Measurements from ENCODE around the gene IARS1.
A peak's percentile ranks its signal among the peaks of the same experiment; 100 is the strongest.

Gene IARS1

GRCh38 chr9:92292338-92293074 lies 991 bp downstream of the IARS1 start:
- Histone ChIP-seq H2AK5ac (ENCODE audit: low read length, severe bottlenecking) (no peak overlapping the region), H3K4ac (ENCODE audit: low read depth in 1 of 2, low read length in 2 of 2) (no peak overlapping the region), H4K91ac (ENCODE audit: low read length) (no peak overlapping the region), H3K36me3 (ENCODE audit: control insufficient read depth in 1 of 2, insufficient read depth in 2 of 2, low read depth in 1 of 2, low read length in 2 of 2) (peaks cover 6 to 49% of the 10 kb centered on the region in 2 experiments), H3K27me3 (ENCODE audit: control insufficient read depth in 1 of 2, insufficient read depth in 1 of 2, low read length in 2 of 2) (no peaks in the 10 kb centered on the region), H3K23ac (ENCODE audit: low read length in 2 of 2) (no peak overlapping the region), H4K8ac (ENCODE audit: low read length) (no peak overlapping the region), H3K9me3 (ENCODE audit: control insufficient read depth, low read length) (no peaks in the 10 kb centered on the region), H3K18ac (ENCODE audit: low read depth in 1 of 2, low read length in 2 of 2) (no peak overlapping the region), H2BK12ac (ENCODE audit: low read length in 2 of 2) (no peak overlapping the region), H3K4me2 (ENCODE audit: low read length, poor library complexity, severe bottlenecking) (peak overlapping the region; percentile 46), H3K27ac (ENCODE audit: low read length, poor library complexity, severe bottlenecking) (no peak overlapping the region), H2BK5ac (ENCODE audit: low read depth, low read length, poor library complexity, severe bottlenecking) (no peak overlapping the region), H3K79me1 (replicated peaks; ENCODE audit: low read length, poor library complexity, severe bottlenecking) (peaks cover 6% of the 10 kb centered on the region), H3K9ac (ENCODE audit: low read length) (peak overlapping the region; percentile 99), H3K4me1 (ENCODE audit: control insufficient read depth, insufficient read depth, low read depth, low read length) (peaks cover 11% of the 10 kb centered on the region), H2AFZ (ENCODE audit: low read depth, low read length) (no peak overlapping the region), H2BK15ac (ENCODE audit: low read depth, poor library complexity, severe bottlenecking) (no peak overlapping the region), H3K14ac (ENCODE audit: low read length in 2 of 2) (no peak overlapping the region), H3K4me3 (ENCODE audit: insufficient read depth in 1 of 2, low read depth in 1 of 2, low read length in 2 of 2) (peak overlapping the region in 1 of 2 experiments; percentile 93), H2BK120ac (ENCODE audit: low read depth, low read length) (no peak overlapping the region)
- 44% methylated on average over 8 of the region's 8 CpGs for WGBS
- DNase-seq = peak; percentile 50

GRCh38 chr9:92291577-92291976 lies 1.9 kb downstream of the IARS1 start:
- Histone ChIP-seq H2BK5ac (ENCODE audit: low read depth, low read length, poor library complexity, severe bottlenecking) (no peak overlapping the region), H2AFZ (ENCODE audit: low read depth, low read length) (no peak overlapping the region), H3K4me2 (ENCODE audit: low read length, poor library complexity, severe bottlenecking) (no peak overlapping the region), H3K79me1 (replicated peaks; ENCODE audit: low read length, poor library complexity, severe bottlenecking) (peaks cover 6% of the 10 kb centered on the region), H3K4me3 (ENCODE audit: insufficient read depth in 1 of 2, low read depth in 1 of 2, low read length in 2 of 2) (peak overlapping the region in 1 of 2 experiments; percentile 93), H2BK15ac (ENCODE audit: low read depth, poor library complexity, severe bottlenecking) (no peak overlapping the region), H3K9me3 (ENCODE audit: control insufficient read depth, low read length) (no peaks in the 10 kb centered on the region), H3K14ac (ENCODE audit: low read length in 2 of 2) (no peak overlapping the region), H3K27ac (ENCODE audit: low read length, poor library complexity, severe bottlenecking) (no peak overlapping the region), H2AK5ac (ENCODE audit: low read length, severe bottlenecking) (no peak overlapping the region), H3K23ac (ENCODE audit: low read length in 2 of 2) (no peak overlapping the region), H3K4ac (ENCODE audit: low read depth in 1 of 2, low read length in 2 of 2) (no peak overlapping the region), H3K4me1 (ENCODE audit: control insufficient read depth, insufficient read depth, low read depth, low read length) (peaks cover 11% of the 10 kb centered on the region), H3K36me3 (ENCODE audit: control insufficient read depth in 1 of 2, insufficient read depth in 2 of 2, low read depth in 1 of 2, low read length in 2 of 2) (peaks cover 3 to 49% of the 10 kb centered on the region in 2 experiments), H4K8ac (ENCODE audit: low read length) (no peak overlapping the region), H2BK12ac (ENCODE audit: low read length in 2 of 2) (no peak overlapping the region), H4K91ac (ENCODE audit: low read length) (no peak overlapping the region), H3K18ac (ENCODE audit: low read depth in 1 of 2, low read length in 2 of 2) (no peak overlapping the region), H3K9ac (ENCODE audit: low read length) (peak overlapping the region; percentile 99), H3K27me3 (ENCODE audit: control insufficient read depth in 1 of 2, insufficient read depth in 1 of 2, low read length in 2 of 2) (no peaks in the 10 kb centered on the region), H2BK120ac (ENCODE audit: low read depth, low read length) (no peak overlapping the region)
- no peak for DNase-seq
- 89% methylated on average over 2 of the region's 2 CpGs for WGBS

- Histone ChIP-seq H2AFZ (ENCODE audit: low read depth, low read length) (no peak overlapping the region), H3K18ac (ENCODE audit: low read depth in 1 of 2, low read length in 2 of 2) (no peak overlapping the region), H4K91ac (ENCODE audit: low read length) (no peak overlapping the region), H3K4ac (ENCODE audit: low read depth in 1 of 2, low read length in 2 of 2) (no peak overlapping the region), H4K8ac (ENCODE audit: low read length) (no peak overlapping the region), H3K4me3 (ENCODE audit: insufficient read depth in 1 of 2, low read depth in 1 of 2, low read length in 2 of 2) (no peak overlapping the region), H3K36me3 (ENCODE audit: control insufficient read depth in 1 of 2, insufficient read depth in 2 of 2, low read depth in 1 of 2, low read length in 2 of 2) (peaks cover 3 to 51% of the 10 kb centered on the region in 2 experiments), H3K23ac (ENCODE audit: low read length in 2 of 2) (no peak overlapping the region), H3K14ac (ENCODE audit: low read length in 2 of 2) (no peak overlapping the region), H2BK12ac (ENCODE audit: low read length in 2 of 2) (no peak overlapping the region), H3K4me2 (ENCODE audit: low read length, poor library complexity, severe bottlenecking) (no peak overlapping the region), H2BK120ac (ENCODE audit: low read depth, low read length) (no peak overlapping the region), H3K9me3 (ENCODE audit: control insufficient read depth, low read length) (no peaks in the 10 kb centered on the region), H3K27me3 (ENCODE audit: control insufficient read depth in 1 of 2, insufficient read depth in 1 of 2, low read length in 2 of 2) (no peaks in the 10 kb centered on the region), H2BK5ac (ENCODE audit: low read depth, low read length, poor library complexity, severe bottlenecking) (no peak overlapping the region), H2AK5ac (ENCODE audit: low read length, severe bottlenecking) (no peak overlapping the region), H3K79me1 (replicated peaks; ENCODE audit: low read length, poor library complexity, severe bottlenecking) (peaks cover 8% of the 10 kb centered on the region), H3K4me1 (ENCODE audit: control insufficient read depth, insufficient read depth, low read depth, low read length) (peaks cover 11% of the 10 kb centered on the region), H2BK15ac (ENCODE audit: low read depth, poor library complexity, severe bottlenecking) (no peak overlapping the region), H3K9ac (ENCODE audit: low read length) (peak overlapping the region; percentile 99), H3K27ac (ENCODE audit: low read length, poor library complexity, severe bottlenecking) (no peak overlapping the region)
- no CpG with 5 or more reads among the region's 1 CpG for WGBS
- no peak for DNase-seq
These were observed 2.6 kb downstream of the IARS1 start for GRCh38 chr9:92290785-92291429.

GRCh38 chr9:92289708-92290390 lies 3.6 kb downstream of the IARS1 start:
- Histone ChIP-seq H2AFZ (ENCODE audit: low read depth, low read length) (no peak overlapping the region), H2BK12ac (ENCODE audit: low read length in 2 of 2) (no peak overlapping the region), H3K4me1 (ENCODE audit: control insufficient read depth, insufficient read depth, low read depth, low read length) (peaks cover 11% of the 10 kb centered on the region), H2BK120ac (ENCODE audit: low read depth, low read length) (no peak overlapping the region), H2BK5ac (ENCODE audit: low read depth, low read length, poor library complexity, severe bottlenecking) (no peak overlapping the region), H3K4ac (ENCODE audit: low read depth in 1 of 2, low read length in 2 of 2) (no peak overlapping the region), H3K4me2 (ENCODE audit: low read length, poor library complexity, severe bottlenecking) (no peak overlapping the region), H3K27me3 (ENCODE audit: control insufficient read depth in 1 of 2, insufficient read depth in 1 of 2, low read length in 2 of 2) (no peaks in the 10 kb centered on the region), H3K4me3 (ENCODE audit: insufficient read depth in 1 of 2, low read depth in 1 of 2, low read length in 2 of 2) (no peak overlapping the region), H4K8ac (ENCODE audit: low read length) (no peak overlapping the region), H3K79me1 (replicated peaks; ENCODE audit: low read length, poor library complexity, severe bottlenecking) (peaks cover 5% of the 10 kb centered on the region), H3K27ac (ENCODE audit: low read length, poor library complexity, severe bottlenecking) (no peak overlapping the region), H4K91ac (ENCODE audit: low read length) (no peak overlapping the region), H3K9ac (ENCODE audit: low read length) (peak overlapping the region; percentile 14), H3K23ac (ENCODE audit: low read length in 2 of 2) (no peak overlapping the region), H3K18ac (ENCODE audit: low read depth in 1 of 2, low read length in 2 of 2) (no peak overlapping the region), H3K36me3 (ENCODE audit: control insufficient read depth in 1 of 2, insufficient read depth in 2 of 2, low read depth in 1 of 2, low read length in 2 of 2) (peaks cover 3 to 62% of the 10 kb centered on the region in 2 experiments), H2BK15ac (ENCODE audit: low read depth, poor library complexity, severe bottlenecking) (no peak overlapping the region), H3K14ac (ENCODE audit: low read length in 2 of 2) (no peak overlapping the region), H2AK5ac (ENCODE audit: low read length, severe bottlenecking) (no peak overlapping the region), H3K9me3 (ENCODE audit: control insufficient read depth, low read length) (no peaks in the 10 kb centered on the region)
- 100% methylated on average over 2 of the region's 5 CpGs for WGBS
- DNase-seq = peak; percentile 11
